CD4-positive, alpha-beta T cell treated with Interleukin-17A for 1 hour (primary cell): ENCODE measurements around the gene XRCC1.
"Not testable (repeated sequence)": the region's sequence is repeated elsewhere in the genome, so short reads cannot be mapped to it uniquely, and the experiment has no call there.

Experiments used
- DNase-seq: peaks from one replicate; pipeline ENCODE4 v3.0.0-alpha.2; 2020

Gene XRCC1

GRCh38 chr19:43540381-43540780 is 34.9 kb downstream of the XRCC1 start:
- no peak for DNase-seq

DNA sequence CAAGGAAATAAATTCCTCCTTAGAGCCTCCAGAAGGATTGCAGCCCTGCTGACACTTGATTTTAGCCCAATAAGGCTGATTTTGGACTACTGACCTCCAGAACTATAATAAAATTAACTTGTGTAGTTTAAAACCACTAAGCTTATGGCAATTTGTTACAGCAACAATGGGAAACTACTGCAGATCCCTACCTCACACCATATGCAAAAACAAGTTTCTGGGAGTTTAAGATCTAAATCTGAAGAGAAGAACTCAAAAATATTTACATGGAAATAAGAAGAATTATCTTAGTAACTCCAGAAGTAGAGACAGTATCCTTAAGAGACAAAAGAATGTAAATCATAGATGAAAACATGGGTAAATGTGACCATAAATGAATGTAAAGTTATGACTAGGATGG is 36.4 kb downstream of the XRCC1 start:
- no peak for DNase-seq

- peak; percentile 19 for DNase-seq
Measured at GRCh38 chr19:43534816-43535761, 40.2 kb downstream of the XRCC1 start.

- no peak for DNase-seq
Measured at GRCh38 chr19:43534305-43534815, 41.0 kb downstream of the XRCC1 start.

DNA sequence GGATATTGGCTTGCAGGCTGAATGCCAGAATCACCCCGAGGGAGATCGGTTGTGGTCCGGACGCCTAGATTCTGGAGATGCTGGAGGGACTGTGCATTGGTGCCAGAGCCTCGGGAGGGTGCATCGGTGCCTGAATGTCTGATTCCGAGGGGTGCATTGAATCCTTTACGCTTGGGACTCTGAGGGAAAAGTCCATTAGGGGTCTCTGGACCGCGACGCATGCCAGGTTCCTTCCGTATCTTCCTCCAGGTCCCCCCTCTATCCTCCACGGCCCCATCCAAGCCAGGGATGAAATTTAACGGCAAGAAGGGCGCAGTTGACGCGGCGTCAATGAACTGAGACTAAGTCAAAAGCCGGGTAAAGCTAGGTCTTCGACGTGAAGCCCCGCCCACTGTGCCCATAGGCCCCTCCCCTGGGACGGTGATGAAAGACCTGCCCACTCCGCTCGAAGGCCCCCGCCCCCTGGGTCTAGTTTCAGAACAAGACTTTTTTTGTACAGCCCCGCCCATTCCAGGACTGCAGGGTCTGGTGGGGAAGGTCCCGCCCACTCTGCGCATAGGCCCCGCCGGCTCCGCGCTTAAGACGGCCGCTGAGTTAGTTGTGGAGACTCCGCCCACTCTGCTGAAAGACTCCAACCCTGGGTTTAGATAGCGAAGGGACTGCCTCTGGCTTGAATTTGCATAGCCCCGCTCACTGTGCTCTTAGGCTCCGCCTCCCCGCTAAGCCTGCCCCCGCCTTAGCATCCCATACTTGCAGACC is 41.6 kb downstream of the XRCC1 start:
- DNase-seq = peak; percentile 96

GRCh38 chr19:43532962-43533545 is 42.3 kb downstream of the XRCC1 start, which contains the start of gene ZNF575:
Gene ZNF575, plus strand, starts transcription at chr19:43533188. Its CDS starts 1,235 bp downstream, at chr19:43534423.
- DNase-seq = peak; percentile 87

- no peak for DNase-seq
Measured at GRCh38 chr19:43532571-43532961, 42.8 kb downstream of the XRCC1 start.

DNA sequence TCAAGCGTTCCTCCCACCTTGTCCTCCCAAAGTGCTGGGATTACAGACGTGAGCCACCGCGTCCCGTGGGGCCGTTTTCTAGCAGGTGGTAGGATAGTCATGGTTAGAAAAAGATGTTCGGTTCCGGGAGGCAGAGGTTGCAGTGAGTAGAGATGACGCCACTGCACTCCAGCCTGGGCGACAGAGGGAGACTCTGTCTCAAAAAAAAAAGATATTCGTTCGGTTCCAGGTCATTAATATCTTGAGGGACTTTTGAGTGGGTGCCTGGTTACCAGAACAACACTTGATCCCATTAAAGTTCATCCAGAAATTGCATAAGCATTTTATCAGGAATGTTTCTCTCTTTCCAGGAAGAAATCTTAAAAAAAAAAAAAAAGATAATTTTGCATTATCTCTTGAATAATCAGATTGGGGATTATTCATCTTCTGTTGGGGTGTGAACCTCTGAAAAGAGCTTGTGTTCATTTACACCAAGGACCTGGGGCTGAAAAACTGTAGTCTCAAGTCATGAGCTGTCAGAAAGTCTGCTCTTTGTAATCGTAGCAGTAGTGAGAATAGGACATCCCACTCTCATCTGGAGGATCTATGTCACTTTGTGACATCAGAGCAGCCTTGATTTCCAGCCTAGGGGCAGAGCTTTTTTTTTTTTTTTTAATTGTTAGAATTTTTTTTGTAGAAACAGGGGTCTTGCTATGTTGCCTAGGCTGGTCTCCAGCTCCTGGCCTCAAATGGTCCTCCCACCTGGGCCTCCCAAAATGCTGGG is 47.3 kb downstream of the XRCC1 start:
- DNase-seq = no peak

GRCh38 chr19:43526884-43527859 is 48.2 kb downstream of the XRCC1 start, which contains the start of gene ETHE1:
Gene ETHE1, minus strand, starts transcription at chr19:43527201. Its CDS starts 24 bp downstream, at chr19:43527177.
- DNase-seq = peak; percentile 67

DNA sequence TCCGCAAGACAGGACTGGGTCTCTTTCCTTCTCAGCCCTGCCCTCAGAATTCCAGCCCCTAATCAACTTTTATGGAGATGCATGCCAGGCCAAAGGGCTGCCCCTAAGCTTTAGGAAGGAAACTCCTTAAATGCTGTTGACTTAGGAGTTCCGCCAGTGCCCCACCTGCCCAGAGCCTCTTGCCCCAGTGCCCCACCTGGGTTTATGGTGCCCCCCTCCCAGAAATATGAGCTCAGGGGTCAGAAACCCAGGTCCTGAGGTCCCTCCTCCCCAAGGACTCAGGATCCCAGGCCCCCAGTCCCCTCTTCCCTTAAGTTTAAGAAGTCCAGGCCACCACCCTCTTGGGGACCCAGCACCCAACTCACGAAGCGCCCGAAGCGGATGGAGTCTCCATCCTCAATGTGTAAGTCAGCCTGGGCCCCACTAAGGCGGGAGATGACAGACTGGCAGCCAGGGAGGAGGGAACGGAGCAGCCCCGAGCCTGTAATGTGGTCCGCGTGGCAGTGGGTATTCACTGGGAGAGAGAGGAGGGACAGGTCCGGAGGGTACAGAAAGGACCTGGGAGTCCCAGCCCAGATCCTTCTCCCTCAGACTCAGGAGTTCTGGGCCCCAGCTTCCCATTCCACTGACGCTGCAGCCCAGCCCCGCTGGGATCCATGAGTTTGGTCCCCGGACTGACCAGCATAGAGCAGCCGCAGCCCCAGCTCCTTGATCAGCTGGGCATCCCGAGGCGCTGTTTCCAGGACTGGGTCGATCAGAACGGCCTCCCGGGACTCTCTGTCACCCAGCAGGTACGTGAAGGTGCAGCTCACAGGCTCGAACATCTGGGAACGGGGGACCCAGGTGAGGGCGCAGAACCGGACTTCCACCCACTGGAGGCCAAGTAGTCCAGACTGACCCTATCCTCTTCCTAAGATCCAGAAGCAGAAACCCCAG is 49.2 kb downstream of the XRCC1 start:
- DNase-seq = no peak

DNA sequence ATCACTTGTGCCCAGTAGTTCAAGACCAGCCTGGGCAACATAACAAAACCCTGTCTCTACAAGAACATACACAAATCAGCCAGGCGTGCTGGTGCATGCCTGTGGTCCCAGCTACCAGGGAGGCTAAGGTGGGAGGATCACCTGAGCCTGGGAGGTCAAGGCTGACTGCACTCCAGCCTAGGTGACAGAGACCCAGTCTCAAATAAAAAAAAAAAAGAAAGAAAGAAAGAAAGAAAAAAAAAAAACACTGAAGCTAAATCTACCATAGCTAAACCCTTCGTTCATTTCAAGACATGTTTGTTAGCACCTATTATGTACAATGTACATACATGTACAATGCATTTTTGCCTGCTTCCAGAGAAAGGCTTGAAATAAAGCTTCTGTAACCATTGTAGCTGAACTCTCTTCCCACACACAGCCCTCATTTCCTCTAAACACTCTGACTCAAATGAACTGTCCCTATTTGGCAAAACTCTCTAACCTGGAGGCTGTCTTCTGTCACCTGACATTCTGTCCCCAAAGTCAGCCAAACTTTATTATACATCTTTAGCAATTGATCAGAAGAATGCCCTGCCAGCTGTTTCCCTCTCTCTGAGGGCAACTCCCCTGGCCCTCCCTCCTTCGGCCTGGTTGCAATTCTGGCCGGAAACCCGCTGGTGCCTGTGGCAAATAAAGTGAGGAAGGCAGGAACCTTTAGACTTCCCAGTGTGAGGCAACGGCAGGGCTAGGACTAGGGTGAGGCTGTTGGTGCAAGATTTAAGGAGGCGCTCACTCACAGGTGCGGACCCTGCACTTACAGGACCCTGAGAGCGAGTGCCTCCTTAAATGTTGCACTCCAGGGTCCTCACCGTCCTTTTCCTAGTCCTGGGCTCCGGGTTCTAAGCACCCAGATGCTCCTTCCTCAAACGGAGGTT is 50.1 kb downstream of the XRCC1 start:
- DNase-seq = peak; percentile 49

DNA sequence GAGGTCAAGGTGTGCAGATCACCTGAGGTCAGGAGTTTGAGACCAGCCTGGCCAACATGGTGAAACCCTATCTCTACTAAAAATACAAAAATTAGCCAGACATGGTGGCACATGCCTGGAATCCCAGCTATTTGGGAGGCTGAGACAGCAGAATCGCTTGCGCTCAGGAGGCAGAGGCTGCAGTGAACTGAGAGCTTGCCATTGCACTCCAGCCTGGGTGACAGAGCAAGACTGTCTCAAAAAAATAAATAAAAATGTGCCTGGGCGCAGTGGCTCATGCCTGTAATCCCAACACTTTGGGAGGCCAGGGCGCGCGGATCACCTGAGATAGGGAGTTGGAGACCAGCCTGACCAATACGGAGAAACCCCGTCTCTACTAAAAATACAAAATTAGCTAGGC is 51.6 kb downstream of the XRCC1 start:
- DNase-seq = not testable (repeated sequence)

GRCh38 chr19:43522929-43523328 is 52.4 kb downstream of the XRCC1 start:
- no peak for DNase-seq

GRCh38 chr19:43519436-43520088 is 55.8 kb downstream of the XRCC1 start:
- DNase-seq = peak; percentile 81

- DNase-seq = no peak
Measured at GRCh38 chr19:43518051-43518450, 57.3 kb downstream of the XRCC1 start.

DNA sequence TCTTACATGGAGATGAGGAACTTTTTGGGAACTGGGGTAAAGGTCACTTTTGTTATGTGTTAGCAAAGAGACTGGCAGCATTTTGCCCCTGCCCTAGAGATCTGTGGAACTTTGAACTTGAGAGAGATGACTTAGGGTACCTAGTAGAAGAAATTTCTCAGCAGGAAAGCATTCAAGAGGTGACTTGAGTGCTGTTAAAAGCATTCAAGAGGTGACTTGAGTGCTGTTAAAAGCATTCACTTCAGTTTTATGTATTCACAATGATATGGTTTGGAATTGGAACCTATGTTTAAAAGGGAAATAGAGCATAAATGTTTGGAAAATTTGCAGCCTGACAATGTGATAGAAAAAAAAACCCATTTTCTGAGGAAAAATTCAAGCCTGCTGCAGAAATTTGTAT is 62.9 kb downstream of the XRCC1 start:
- DNase-seq = not testable (repeated sequence)

GRCh38 chr19:43511324-43511723 is 64.0 kb downstream of the XRCC1 start:
- no peak for DNase-seq

DNA sequence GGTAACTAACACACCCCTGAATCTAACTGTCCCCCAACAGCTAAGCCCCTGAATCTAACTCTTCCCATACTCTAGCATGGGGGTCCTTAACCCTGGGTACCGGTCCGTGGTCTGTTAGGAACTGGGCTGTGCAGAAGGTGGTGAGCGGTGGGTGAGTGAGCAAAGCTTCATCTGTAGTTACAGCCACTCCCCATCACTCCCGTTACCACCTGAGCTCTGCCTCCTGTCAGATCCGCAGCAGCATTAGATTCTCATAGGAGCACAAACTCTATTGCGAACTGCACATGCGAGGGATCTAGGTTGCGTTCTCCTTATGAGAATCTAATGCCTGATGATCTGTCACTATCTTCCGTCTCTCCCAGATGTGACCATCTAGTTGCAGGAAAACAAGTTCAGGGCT is 64.6 kb downstream of the XRCC1 start:
- no peak for DNase-seq
